SK-N-MC (cell line): ENCODE data around the gene CLEC16A.

ENCODE experiments used
- EZH2 ChIP-seq: fragments of 200-600 bp; sonication (generic); IDR thresholded peaks from one replicate; pipeline ENCODE4 v1.6.1; 2017; ENCODE audit warnings: antibody characterized with exemption
- FOXP2 ChIP-seq: optimal IDR thresholded peaks from 2 replicates; pipeline ENCODE3; 2011; ENCODE audit warnings: mild to moderate bottlenecking, moderate library complexity; ENCODE audit not compliant: insufficient read depth; ENCODE audit errors: extremely low read length, control extremely low read depth
- POLR2AphosphoS5 ChIP-seq: IDR thresholded peaks from 2 replicates; pipeline ENCODE4 v1.6.1; 2012; ENCODE audit warnings: mild to moderate bottlenecking, low read depth, low read length, borderline replicate concordance

GRCh38 chr16:10921536-10922327 lies 22.6 kb upstream of the CLEC16A start:
- TF ChIP-seq EZH2 (no peak), POLR2AphosphoS5 (no peak), FOXP2 (no peak)
